NCI-H1436 (cell line): ENCODE results near the gene CHST15.

Source experiments
- DNase-seq: peaks from one replicate; lab custom pipeline; 2025; lab: John Stamatoyannopoulos, UW

The CHST15 gene

DNA sequence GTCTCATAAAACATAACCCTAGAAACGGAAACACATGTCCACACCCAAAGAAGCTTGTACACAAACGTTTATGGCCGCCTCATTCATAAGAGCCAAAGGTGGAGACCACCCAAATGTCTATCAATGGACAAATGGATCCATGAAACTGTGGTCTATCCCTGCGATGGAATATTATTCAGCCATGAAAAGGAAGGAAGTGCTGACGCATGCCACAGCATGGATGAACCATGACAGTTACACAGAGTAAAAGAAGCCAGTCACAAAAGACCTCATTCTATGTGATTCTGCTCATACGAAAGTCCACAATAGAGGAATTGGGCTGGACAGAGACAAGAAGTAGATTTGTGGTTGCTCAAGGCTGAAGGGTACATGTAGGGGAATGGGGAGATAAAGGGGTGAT lies 10.8 kb downstream of the CHST15 start:
- no peak for DNase-seq

- DNase-seq = no peak
Measured at GRCh38 chr10:124081547-124082140, 11.8 kb downstream of the CHST15 start.

DNA sequence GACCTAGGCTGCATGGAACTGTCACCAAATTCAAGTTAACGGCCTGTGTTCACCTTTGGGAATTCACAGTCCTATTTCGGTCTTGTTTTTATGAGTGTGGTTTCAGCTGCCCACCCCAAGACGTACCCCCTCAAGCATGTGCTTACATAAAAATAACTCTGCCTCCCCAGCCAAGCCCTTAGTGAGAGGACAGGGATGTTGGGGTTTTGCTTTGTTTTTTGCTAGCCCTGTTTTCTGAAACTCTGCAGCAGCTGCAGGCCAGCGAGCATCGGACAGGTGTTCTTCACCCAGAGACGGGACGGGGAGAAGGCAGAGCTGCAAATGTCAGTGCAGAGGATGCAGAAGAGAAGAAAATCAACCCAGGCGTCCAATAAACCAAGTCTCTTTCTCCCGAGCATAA lies 13.5 kb downstream of the CHST15 start:
- DNase-seq = no peak

GRCh38 chr10:124078714-124079113 lies 14.7 kb downstream of the CHST15 start:
- DNase-seq = no peak

GRCh38 chr10:124078028-124078427 lies 15.4 kb downstream of the CHST15 start:
- no peak for DNase-seq

DNA sequence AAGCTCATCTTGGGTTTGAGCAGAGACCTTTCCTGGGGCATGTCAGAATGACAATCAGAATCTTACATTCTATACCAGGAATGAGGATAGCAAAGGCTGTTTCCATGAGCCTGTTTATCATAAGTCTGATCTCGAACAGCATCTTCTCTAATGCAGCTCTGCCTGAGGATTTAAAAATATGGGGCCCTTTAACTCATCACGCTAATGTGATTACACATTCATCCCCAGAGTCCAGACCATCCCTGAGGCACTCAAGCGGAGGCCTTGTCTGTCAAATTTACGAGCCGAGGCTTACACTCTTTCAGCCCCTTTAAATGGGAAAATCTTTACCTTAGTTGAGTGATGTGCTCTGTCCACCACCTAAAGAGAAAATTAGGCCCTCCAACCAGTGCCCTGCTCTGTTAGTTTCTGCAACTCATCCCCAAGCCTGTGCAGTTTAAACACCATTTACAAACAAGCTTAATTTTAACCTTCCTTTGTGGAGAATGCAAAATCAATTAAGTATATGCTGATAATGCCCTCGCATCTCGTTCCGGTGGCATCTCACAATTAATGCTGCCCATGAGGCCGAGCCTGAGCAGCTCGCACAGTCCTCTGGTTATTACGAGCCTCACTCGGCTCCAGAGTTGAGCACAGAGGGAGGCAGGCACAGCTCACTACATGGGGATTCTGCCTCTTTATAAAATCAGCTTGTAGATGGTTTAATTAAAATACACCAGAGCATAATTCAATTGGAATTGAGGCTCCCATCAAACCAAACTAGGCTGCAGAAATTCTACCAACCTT lies 16.0 kb downstream of the CHST15 start:
- DNase-seq = peak; percentile 31

DNA sequence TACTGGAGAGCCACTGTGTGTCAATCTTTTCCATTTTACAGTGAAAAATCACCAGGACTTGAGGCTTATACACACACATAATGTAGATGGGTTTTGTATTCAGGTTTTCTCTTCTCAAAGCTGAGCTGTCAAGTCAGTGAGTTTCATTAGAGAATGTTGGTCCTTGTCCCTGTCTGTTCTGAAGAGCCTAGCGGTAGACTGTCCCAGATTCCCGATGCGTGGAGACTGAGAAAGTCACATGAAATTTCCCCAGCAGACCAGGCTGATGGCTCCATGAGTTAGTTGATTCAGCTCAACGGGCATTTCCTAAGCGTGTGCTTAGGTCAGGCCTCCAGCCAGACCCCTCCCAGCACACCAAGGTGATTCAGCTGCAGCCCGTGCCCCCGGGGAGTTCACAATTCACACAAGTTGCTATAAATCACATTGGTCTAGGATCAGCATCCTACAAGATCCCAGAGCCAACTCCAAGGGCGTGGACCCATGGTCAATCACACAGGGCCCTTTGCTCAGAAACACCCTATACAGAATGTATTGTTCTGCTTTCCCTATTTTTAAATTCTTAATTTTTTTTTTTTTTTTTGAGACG lies 17.2 kb downstream of the CHST15 start:
- DNase-seq = no peak

- no peak for DNase-seq
Measured at GRCh38 chr10:124075231-124075955, 18.0 kb downstream of the CHST15 start.

GRCh38 chr10:124074501-124075109 lies 18.8 kb downstream of the CHST15 start:
- no peak for DNase-seq

- DNase-seq = no peak
Measured at GRCh38 chr10:124073978-124074377, 19.4 kb downstream of the CHST15 start.

- DNase-seq = no peak
Measured at GRCh38 chr10:124072541-124072940, 20.9 kb downstream of the CHST15 start.

GRCh38 chr10:124072106-124072505 lies 21.3 kb downstream of the CHST15 start:
- no peak for DNase-seq

- DNase-seq = no peak
Measured at GRCh38 chr10:124071141-124071540, 22.3 kb downstream of the CHST15 start.

DNA sequence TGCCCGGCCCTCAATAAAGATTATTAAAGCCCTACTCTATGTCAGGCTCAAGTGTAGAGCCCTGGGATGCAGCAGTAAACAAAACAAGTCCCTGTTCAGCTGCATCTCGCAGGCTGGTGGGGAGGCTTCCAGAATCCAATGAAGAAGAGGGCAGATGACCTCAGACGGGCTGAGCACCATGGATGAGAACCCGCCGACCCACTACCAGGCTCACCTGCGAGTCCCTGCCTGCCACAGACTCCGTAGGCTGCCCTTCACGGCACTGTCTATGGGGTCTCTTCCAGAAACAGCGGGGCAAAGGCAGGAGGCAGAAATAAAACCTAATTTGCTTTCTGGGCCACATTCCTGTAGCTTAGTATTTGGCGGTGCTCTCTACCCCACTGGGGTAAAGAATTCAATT lies 22.7 kb downstream of the CHST15 start:
- DNase-seq = no peak

GRCh38 chr10:124069341-124070264 lies 23.8 kb downstream of the CHST15 start:
- DNase-seq = no peak

- no peak for DNase-seq
Measured at GRCh38 chr10:124068929-124069328, 24.5 kb downstream of the CHST15 start.

DNA sequence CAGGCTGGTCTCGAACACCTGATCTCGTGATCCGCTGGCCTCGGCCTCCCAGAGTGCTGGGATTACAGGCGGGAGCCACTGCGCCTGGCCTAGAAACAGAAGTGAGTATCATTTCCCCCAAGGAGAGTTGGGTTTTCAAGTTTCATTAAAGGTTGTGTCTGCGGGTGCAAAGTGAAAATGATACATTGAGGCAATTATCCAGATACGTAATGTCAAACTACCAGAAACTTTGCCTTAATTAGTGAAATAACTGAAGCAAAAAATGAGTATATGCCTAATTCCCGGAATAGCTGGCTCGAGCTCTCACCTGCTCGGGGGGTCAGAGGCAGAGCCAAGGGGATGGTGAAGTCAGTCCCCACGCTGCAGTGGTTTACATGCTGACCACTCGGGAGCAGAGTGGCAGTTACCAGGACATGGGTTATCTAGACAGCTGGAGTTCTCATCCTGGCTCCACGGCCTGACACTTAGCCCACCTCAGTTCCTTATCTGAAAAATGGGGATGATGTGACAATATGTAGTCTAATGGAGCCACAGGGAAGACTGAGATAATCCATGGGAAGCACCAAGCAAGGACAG lies 25.5 kb downstream of the CHST15 start:
- DNase-seq = no peak

- no peak for DNase-seq
Measured at GRCh38 chr10:124066781-124067714, 26.4 kb downstream of the CHST15 start.

DNA sequence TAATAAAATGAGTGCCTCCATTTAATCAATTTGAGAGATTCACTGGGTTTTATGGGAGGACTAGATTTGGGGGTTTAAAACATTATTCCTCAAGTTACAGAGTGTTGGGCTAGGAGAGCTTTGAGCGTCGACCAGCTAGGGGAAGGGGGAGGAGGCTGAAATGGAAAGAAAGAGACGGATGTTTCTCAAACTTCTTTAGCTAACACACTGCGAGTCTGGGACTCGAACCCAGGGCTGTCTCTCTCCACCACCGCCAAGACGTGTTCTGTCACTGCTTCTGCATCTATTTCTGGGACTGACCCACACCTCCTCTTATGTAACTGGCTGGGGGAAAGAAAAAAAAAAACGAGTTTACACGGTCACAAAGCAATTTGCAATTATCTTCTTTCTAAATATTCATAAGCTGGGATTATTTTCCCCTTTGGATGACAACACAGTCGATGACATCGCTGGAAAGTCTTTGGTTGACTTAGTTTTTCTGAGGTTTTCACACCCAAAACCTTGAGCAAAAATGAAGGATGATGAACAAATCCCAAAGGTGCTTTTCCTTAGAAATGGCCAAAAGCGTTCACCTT lies 27.2 kb downstream of the CHST15 start:
- DNase-seq = no peak
